Mesenchymal stem cell (in vitro differentiated cells and primary cell): Measurements from ENCODE around the gene MAD2L1.

Source experiments
- DNase-seq: peaks from one replicate; pipeline ENCODE4 v3.0.0-alpha.2; 2013
- H2AFZ ChIP-seq: one replicate; pipeline ENCODE4 v1.6.1; 2013; ENCODE audit warnings: low read depth, mild to moderate bottlenecking, control low read depth, inconsistent platforms, low read length, moderate library complexity
- H2AK5ac ChIP-seq: 2 replicates; pipeline ENCODE4 v1.6.1; 2013; ENCODE audit warnings: low read length, moderate library complexity, mild to moderate bottlenecking, inconsistent platforms; ENCODE audit not compliant: severe bottlenecking
- H2BK120ac ChIP-seq: one replicate; pipeline ENCODE4 v1.6.1; 2013; ENCODE audit warnings: low read depth, mild to moderate bottlenecking, inconsistent platforms, low read length, moderate library complexity
- H2BK12ac ChIP-seq, 2 experiments: one replicate each; pipeline ENCODE4 v1.6.1; 2013; ENCODE audit warnings: inconsistent platforms in 2 of 2, low read length in 2 of 2, mild to moderate bottlenecking in 2 of 2, moderate library complexity in 2 of 2, control low read depth in 1 of 2
- H2BK15ac ChIP-seq: one replicate; pipeline ENCODE4 v1.6.1; 2013; ENCODE audit warnings: mild to moderate bottlenecking, low read depth, inconsistent platforms; ENCODE audit not compliant: poor library complexity, severe bottlenecking
- H2BK5ac ChIP-seq: 2 replicates; pipeline ENCODE4 v1.6.1; 2013; ENCODE audit warnings: low read depth, mild to moderate bottlenecking, low read length, control low read depth, inconsistent platforms; ENCODE audit not compliant: poor library complexity, severe bottlenecking
- H3K14ac ChIP-seq, 2 experiments: one replicate each; pipeline ENCODE4 v1.6.1; 2013; ENCODE audit warnings: inconsistent platforms in 2 of 2, low read length in 2 of 2, control low read depth in 1 of 2, mild to moderate bottlenecking in 1 of 2, moderate library complexity in 1 of 2
- H3K18ac ChIP-seq, 2 experiments: one replicate each; pipeline ENCODE4 v1.6.1; 2013; ENCODE audit warnings: inconsistent platforms in 2 of 2, low read length in 2 of 2, control low read depth in 1 of 2, low read depth in 1 of 2, mild to moderate bottlenecking in 1 of 2
- H3K23ac ChIP-seq, 2 experiments: one replicate each; pipeline ENCODE4 v1.6.1; 2013; ENCODE audit warnings: inconsistent platforms in 2 of 2, low read length in 2 of 2, mild to moderate bottlenecking in 2 of 2, moderate library complexity in 2 of 2, control low read depth in 1 of 2
- H3K27ac ChIP-seq: 2 replicates; pipeline ENCODE4 v1.5.1; 2013; ENCODE audit warnings: mild to moderate bottlenecking, moderate library complexity, low read length, control low read depth, inconsistent platforms; ENCODE audit not compliant: poor library complexity, severe bottlenecking
- H3K27me3 ChIP-seq, 2 experiments: 2 replicates each; pipeline versions ENCODE4 v1.6.1 to v1.7.0; 2013; ENCODE audit warnings: low read length in 2 of 2, mild to moderate bottlenecking in 2 of 2, moderate library complexity in 2 of 2, control low read depth in 1 of 2, inconsistent platforms in 1 of 2; ENCODE audit not compliant: control insufficient read depth in 1 of 2, insufficient read depth in 1 of 2
- H3K36me3 ChIP-seq, 2 experiments: 2 replicates each; pipeline versions ENCODE4 v1.6.1 to v1.7.0; 2013; ENCODE audit warnings: low read length in 2 of 2, control low read depth in 1 of 2, inconsistent platforms in 1 of 2, low read depth in 1 of 2, mild to moderate bottlenecking in 1 of 2; ENCODE audit not compliant: insufficient read depth in 2 of 2, control insufficient read depth in 1 of 2
- H3K4ac ChIP-seq, 2 experiments: one replicate each; pipeline ENCODE4 v1.6.1; 2013; ENCODE audit warnings: inconsistent platforms in 2 of 2, low read length in 2 of 2, mild to moderate bottlenecking in 2 of 2, moderate library complexity in 2 of 2, control low read depth in 1 of 2, low read depth in 1 of 2
- H3K4me1 ChIP-seq: 2 replicates; pipeline ENCODE4 v1.6.1; 2013; ENCODE audit warnings: low read depth, low read length, control low read depth; ENCODE audit not compliant: control insufficient read depth, insufficient read depth
- H3K4me2 ChIP-seq: 2 replicates; pipeline ENCODE4 v1.6.1; 2013; ENCODE audit warnings: low read length, mild to moderate bottlenecking, inconsistent platforms; ENCODE audit not compliant: poor library complexity, severe bottlenecking
- H3K4me3 ChIP-seq, 2 experiments: 2 replicates each; pipeline versions ENCODE4 v1.5.1 to v1.7.0; 2013; ENCODE audit warnings: low read length in 2 of 2, mild to moderate bottlenecking in 2 of 2, control low read depth in 1 of 2, low read depth in 1 of 2; ENCODE audit not compliant: insufficient read depth in 1 of 2
- H3K79me1 ChIP-seq: replicated peaks from 2 replicates; pipeline ENCODE4 v1.6.1; 2013; ENCODE audit warnings: mild to moderate bottlenecking, control low read depth, low read length, inconsistent platforms; ENCODE audit not compliant: poor library complexity, severe bottlenecking
- H3K9ac ChIP-seq: 2 replicates; pipeline ENCODE4 v1.7.0; 2013; ENCODE audit warnings: mild to moderate bottlenecking, low read length, moderate library complexity
- H3K9me3 ChIP-seq: 2 replicates; pipeline ENCODE4 v1.7.0; 2013; ENCODE audit warnings: mild to moderate bottlenecking, low read length; ENCODE audit not compliant: control insufficient read depth
- H4K8ac ChIP-seq: one replicate; pipeline ENCODE4 v1.6.1; 2013; ENCODE audit warnings: inconsistent platforms, mild to moderate bottlenecking, low read length, moderate library complexity
- H4K91ac ChIP-seq: one replicate; pipeline ENCODE4 v1.6.1; 2013; ENCODE audit warnings: mild to moderate bottlenecking, low read length, inconsistent platforms
- WGBS: methylation state at CpG from one replicate; pipeline ENCODE4 v1.1.7; 2013; ENCODE audit warnings: mixed read lengths; 5-methylcytosine and 5-hydroxymethylcytosine counted together

MAD2L1 gene

DNA sequence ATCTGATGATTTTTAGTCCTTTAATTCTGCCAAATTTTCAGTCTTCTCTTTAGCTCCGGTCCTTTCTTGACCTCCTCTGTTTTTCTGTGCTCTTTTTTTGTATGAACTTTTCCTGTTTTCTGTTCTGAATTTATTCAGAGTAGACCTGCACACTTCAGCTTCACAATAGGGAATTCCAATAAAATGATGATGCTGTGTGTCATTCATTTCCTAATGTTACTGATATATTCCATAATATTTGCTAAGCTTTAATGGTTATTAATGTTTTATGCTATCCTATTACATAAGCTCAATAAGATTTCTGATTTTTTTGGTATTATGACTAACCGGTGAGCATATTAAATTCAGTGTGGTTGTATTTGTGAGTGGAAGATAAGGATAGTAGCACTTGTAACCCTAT, 13.9 kb upstream of the MAD2L1 start:
- Histone ChIP-seq H3K9ac (no peak overlapping the region), H3K18ac (no peak overlapping the region), H2BK5ac (no peak overlapping the region), H3K4ac (no peak overlapping the region), H3K14ac (no peak overlapping the region), H3K36me3 (no peaks in the 10 kb centered on the region), H2BK15ac (no peak overlapping the region), H2BK12ac (no peak overlapping the region), H2AFZ (no peak overlapping the region), H3K27ac (no peak overlapping the region), H3K9me3 (no peaks in the 10 kb centered on the region), H3K4me2 (no peak overlapping the region), H4K91ac (no peak overlapping the region), H3K4me1 (no peaks in the 10 kb centered on the region), H3K27me3 (no peaks in the 10 kb centered on the region), H4K8ac (no peak overlapping the region), H2AK5ac (no peak overlapping the region), H3K79me1 (no peaks in the 10 kb centered on the region), H3K23ac (no peak overlapping the region), H3K4me3 (no peak overlapping the region), H2BK120ac (no peak overlapping the region)
- no peak for DNase-seq
- 100% methylated on average over 1 of the region's 2 CpGs for WGBS

DNA sequence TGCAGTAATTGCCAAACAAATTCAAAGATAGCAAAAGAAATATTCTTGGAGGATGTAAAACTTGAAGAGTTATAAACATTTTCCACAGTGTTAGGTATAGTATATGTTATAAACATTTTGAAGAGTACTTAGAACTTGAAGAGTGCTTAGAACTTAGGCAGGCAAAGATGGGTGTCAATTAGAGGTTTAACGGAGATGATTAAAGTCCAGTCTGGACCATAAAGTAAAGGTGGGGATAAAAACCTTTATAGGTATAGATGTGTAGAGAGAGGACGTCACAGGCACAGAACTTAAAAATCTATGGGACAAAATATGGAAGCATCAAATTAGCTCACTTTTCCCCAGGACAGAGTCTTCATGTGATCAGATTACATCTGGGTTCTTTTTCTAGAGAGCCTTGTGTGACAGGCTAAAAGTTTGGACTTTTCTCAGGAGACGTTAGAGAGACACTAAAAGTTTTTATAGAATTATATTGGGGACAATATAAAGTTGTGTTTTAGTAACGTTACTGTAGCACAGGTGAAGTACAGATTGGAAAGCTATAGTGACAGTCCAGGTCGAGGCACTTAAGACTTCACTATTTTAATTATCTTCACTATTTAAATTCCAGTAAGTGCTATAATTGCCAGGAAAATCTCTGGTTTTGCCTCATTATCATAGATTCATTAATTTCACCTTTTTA, 13.3 kb upstream of the MAD2L1 start:
- Histone ChIP-seq H4K8ac (no peak overlapping the region), H2AFZ (no peak overlapping the region), H3K9me3 (no peaks in the 10 kb centered on the region), H3K4me1 (no peaks in the 10 kb centered on the region), H3K4me3 (no peak overlapping the region), H3K4me2 (no peak overlapping the region), H3K4ac (no peak overlapping the region), H2BK15ac (no peak overlapping the region), H3K18ac (no peak overlapping the region), H2AK5ac (no peak overlapping the region), H2BK5ac (no peak overlapping the region), H2BK12ac (no peak overlapping the region), H3K23ac (no peak overlapping the region), H3K79me1 (no peaks in the 10 kb centered on the region), H3K14ac (no peak overlapping the region), H3K27ac (no peak overlapping the region), H2BK120ac (no peak overlapping the region), H3K36me3 (no peaks in the 10 kb centered on the region), H4K91ac (no peak overlapping the region), H3K27me3 (no peaks in the 10 kb centered on the region), H3K9ac (no peak overlapping the region)
- WGBS: 96% methylated on average over 4 of the region's 5 CpGs
- no peak for DNase-seq

DNA sequence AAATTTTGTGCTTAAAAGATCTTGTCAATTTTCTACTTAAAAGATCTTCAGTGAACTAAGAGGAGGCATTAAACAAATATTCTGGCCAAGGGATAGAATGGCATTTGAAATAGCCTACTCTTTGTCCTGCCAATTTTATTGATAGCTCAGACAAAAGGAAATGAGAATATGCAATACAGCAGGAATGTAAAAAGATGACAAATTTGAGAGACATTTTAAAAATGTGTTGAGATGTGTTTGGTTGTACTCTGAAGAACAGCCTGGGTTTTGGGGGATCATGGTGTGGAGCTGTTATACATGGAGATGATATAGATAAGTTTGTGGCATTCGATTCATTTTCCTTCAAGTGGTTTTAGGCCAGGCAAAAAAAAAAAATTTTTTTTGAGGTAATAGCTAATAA, 11.6 kb upstream of the MAD2L1 start:
- no peak overlapping the region for H3K4ac ChIP-seq
- H3K4me1 ChIP-seq: no peaks in the 10 kb centered on the region
- H3K4me3 ChIP-seq: no peak overlapping the region
- H2BK5ac ChIP-seq: no peak overlapping the region
- H3K23ac ChIP-seq: no peak overlapping the region
- peaks cover 1% of the 10 kb centered on the region for H3K79me1 ChIP-seq
- no peak overlapping the region for H2BK12ac ChIP-seq
- DNase-seq: no peak
- H3K14ac ChIP-seq: no peak overlapping the region
- H4K91ac ChIP-seq: no peak overlapping the region
- H3K27me3 ChIP-seq: no peaks in the 10 kb centered on the region
- 93% methylated on average over 1 of the region's 1 CpG for WGBS
- H3K9ac ChIP-seq: no peak overlapping the region
- no peak overlapping the region for H2AFZ ChIP-seq
- no peaks in the 10 kb centered on the region for H3K36me3 ChIP-seq
- H3K18ac ChIP-seq: no peak overlapping the region
- H2BK15ac ChIP-seq: no peak overlapping the region
- no peak overlapping the region for H3K4me2 ChIP-seq
- H4K8ac ChIP-seq: no peak overlapping the region
- H3K9me3 ChIP-seq: no peaks in the 10 kb centered on the region
- no peak overlapping the region for H2BK120ac ChIP-seq
- no peak overlapping the region for H2AK5ac ChIP-seq
- H3K27ac ChIP-seq: no peak overlapping the region

DNA sequence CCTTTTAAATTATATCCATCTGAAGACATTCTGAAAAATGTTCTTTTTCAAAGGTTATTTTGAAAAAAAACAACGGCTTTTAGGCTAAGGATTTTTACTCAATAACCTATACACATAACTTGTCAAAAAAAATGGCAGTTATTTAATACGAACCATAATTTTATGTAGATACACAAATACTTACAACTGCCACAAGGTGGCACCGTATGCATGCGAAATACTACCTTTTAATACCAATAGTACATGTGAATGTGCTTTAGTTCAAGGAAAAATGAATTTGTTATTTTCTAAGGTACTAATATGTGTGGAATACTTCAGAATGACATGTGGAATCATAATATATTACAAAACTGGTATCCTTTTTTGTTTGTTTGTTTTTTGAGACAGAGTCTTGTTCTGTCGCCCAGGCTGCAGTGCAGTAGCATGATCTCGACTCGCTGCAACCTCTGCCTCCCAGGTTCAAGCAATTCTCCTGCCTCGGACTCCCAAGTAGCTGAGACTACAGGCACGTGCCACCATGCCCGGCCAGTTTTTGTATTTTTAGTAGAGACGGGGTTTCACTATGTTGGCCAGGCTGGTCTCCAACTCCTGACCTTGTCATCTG, 4.6 kb upstream of the MAD2L1 start:
- no peak overlapping the region for H3K23ac ChIP-seq
- no peaks in the 10 kb centered on the region for H3K27me3 ChIP-seq
- H3K4me2 ChIP-seq: no peak overlapping the region
- H3K4me3 ChIP-seq: no peak overlapping the region
- H3K9me3 ChIP-seq: no peaks in the 10 kb centered on the region
- H3K79me1 ChIP-seq: peaks cover 9% of the 10 kb centered on the region
- H4K8ac ChIP-seq: no peak overlapping the region
- H3K9ac ChIP-seq: peak overlapping the region; percentile 58
- H3K18ac ChIP-seq: no peak overlapping the region
- H3K27ac ChIP-seq: no peak overlapping the region
- no peak overlapping the region for H4K91ac ChIP-seq
- H2BK15ac ChIP-seq: no peak overlapping the region
- H2BK120ac ChIP-seq: no peak overlapping the region
- H2BK12ac ChIP-seq: no peak overlapping the region
- no peak overlapping the region for H2BK5ac ChIP-seq
- peaks cover 3% of the 10 kb centered on the region for H3K4me1 ChIP-seq
- 81% methylated on average over 8 of the region's 11 CpGs for WGBS
- DNase-seq: peak; percentile 71
- H3K4ac ChIP-seq: no peak overlapping the region
- no peak overlapping the region for H3K14ac ChIP-seq
- no peak overlapping the region for H2AFZ ChIP-seq
- no peak overlapping the region for H2AK5ac ChIP-seq
- H3K36me3 ChIP-seq: no peaks in the 10 kb centered on the region
